Muscle layer of colon (tissue), 2 donors: ENCODE results near the gene SMIM26.
"Not testable (repeated sequence)": the region's sequence is repeated elsewhere in the genome, so short reads cannot be mapped to it uniquely, and the experiment has no call there.

ENCODE experiments used
- H3K27ac ChIP-seq: one replicate; pipeline ENCODE4 v1.7.0; 2013; ENCODE audit warnings: low read depth, mild to moderate bottlenecking, low read length, moderate library complexity
- H3K27me3 ChIP-seq, 2 donors: one replicate each; pipeline ENCODE4 v1.7.0; 2013; ENCODE audit warnings: low read length in 2 of 2, mild to moderate bottlenecking in 2 of 2; ENCODE audit not compliant: insufficient read depth in 2 of 2, control insufficient read depth in 1 of 2
- H3K36me3 ChIP-seq: one replicate; pipeline ENCODE4 v1.7.0; 2013; ENCODE audit warnings: mild to moderate bottlenecking, low read length; ENCODE audit not compliant: insufficient read depth
- H3K4me1 ChIP-seq: one replicate; pipeline ENCODE4 v1.7.0; 2013; ENCODE audit warnings: mild to moderate bottlenecking, low read length; ENCODE audit not compliant: insufficient read depth
- H3K4me3 ChIP-seq, 2 donors: one replicate each; pipeline ENCODE4 v1.7.0; 2013; ENCODE audit warnings: low read length in 2 of 2, low read depth in 1 of 2, mild to moderate bottlenecking in 1 of 2, moderate library complexity in 1 of 2
- H3K9ac ChIP-seq: one replicate; pipeline ENCODE4 v1.7.0; 2013; ENCODE audit warnings: low read length
- H3K9me3 ChIP-seq: one replicate; pipeline ENCODE4 v1.7.0; 2013; ENCODE audit warnings: mild to moderate bottlenecking, low read length
- donor health status: abdominal sarcoma.
- donor health status: Adenocarcinoma of cecum.

SMIM26 gene, protein sequence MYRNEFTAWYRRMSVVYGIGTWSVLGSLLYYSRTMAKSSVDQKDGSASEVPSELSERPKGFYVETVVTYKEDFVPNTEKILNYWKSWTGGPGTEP

DNA sequence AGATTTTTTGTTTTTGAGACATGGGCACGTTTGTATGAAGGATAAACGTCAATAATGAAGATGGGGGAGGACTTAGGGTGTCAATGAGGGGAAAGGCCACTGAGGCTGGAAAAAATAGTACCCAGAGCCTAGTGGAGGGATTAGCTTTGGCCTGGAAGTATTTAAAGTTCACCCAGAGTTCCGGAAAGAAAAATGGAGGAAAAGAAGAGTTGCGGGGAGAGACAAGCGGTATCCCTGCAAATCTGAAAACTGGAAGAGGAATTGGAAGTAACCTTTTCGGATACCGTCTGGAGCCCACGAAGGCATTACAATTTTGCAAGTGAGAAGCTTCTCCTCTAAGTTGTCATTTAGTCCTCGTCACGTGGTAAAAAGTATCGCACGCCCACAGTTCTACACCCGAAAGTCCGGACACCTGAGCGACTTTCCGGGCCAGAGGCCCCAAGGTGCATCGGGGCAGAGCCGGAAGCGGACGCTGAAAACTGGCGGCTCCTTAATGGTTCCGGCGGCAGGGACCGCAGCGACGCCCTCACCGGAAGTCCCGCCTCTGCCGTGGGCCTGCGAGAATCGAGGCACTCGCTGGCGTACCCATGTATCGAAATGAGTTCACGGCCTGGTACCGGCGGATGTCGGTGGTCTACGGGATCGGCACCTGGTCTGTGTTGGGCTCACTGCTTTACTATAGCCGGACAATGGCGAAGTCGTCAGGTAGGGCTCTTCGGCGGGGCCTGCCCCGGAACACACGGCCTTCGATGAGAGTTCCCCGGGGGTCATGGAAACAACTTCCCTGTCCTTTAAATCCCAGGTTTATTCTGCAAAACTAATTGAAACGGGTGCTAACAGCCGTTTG, at the start of gene SMIM26:
TSS of gene SMIM26 (plus strand) at position 541 of the 847 bp plus-strand sequence. CDS start at position 588, 47 bp downstream.
- Histone ChIP-seq H3K4me3 (peak within 1 kb of the TSS; percentile 63 to 85), H3K9ac (peak within 1 kb of the TSS; percentile 83), H3K9me3 (no peaks in the 10 kb centered on the region), H3K36me3 (peaks cover 12% of the 10 kb centered on the region), H3K4me1 (peaks cover 8% of the 10 kb centered on the region), H3K27me3 (no peaks in the 10 kb centered on the region), H3K27ac (peak within 1 kb of the TSS; percentile 83)

GRCh38 chr20:18522066-18522465, 45.2 kb upstream of the SMIM26 start:
- not testable (repeated sequence) for H3K27ac ChIP-seq, H3K4me3 ChIP-seq, H3K9me3 ChIP-seq, H3K27me3 ChIP-seq, H3K9ac ChIP-seq, H3K4me1 ChIP-seq
- peaks cover 26% of the 10 kb centered on the region for H3K36me3 ChIP-seq

GRCh38 chr20:18523066-18523465, 44.2 kb upstream of the SMIM26 start:
- Histone ChIP-seq H3K27me3 (no peaks in the 10 kb centered on the region), H3K9me3 (no peaks in the 10 kb centered on the region), H3K4me3 (no peak overlapping the region), H3K27ac (no peak overlapping the region), H3K9ac (no peak overlapping the region), H3K4me1 (no peaks in the 10 kb centered on the region), H3K36me3 (peaks cover 35% of the 10 kb centered on the region)

- Histone ChIP-seq H3K4me1 (no peaks in the 10 kb centered on the region), H3K27ac (no peak overlapping the region), H3K27me3 (no peaks in the 10 kb centered on the region), H3K4me3 (no peak overlapping the region), H3K9ac (no peak overlapping the region), H3K9me3 (no peaks in the 10 kb centered on the region), H3K36me3 (peaks cover 45% of the 10 kb centered on the region)
Observed at GRCh38 chr20:18524646-18525045, 42.6 kb upstream of the SMIM26 start.

GRCh38 chr20:18526761-18527160, 40.5 kb upstream of the SMIM26 start:
- H3K27ac ChIP-seq, H3K4me3 ChIP-seq, H3K4me1 ChIP-seq, H3K27me3 ChIP-seq, H3K9me3 ChIP-seq, H3K9ac ChIP-seq: not testable (repeated sequence)
- peaks cover 59% of the 10 kb centered on the region for H3K36me3 ChIP-seq

DNA sequence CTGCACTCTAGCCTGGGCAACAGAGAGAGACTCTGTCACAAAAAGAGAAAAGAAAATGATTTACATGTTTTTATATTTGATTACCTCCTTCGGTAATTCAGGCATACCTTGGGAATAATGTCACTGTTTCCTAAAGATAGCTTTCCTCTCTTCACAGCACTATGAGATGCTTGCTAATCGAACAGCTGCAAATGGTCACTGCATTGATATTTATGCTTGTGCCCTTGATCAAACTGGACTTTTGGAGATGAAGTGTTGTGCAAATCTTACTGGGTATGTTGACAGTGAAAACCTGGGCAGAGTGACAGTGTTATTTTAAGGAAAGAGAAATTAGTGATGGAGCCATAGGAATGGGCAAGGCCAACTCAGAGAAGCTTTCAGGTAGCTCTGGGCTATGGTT, 39.9 kb upstream of the SMIM26 start:
- H3K27me3 ChIP-seq, result no peaks in the 10 kb centered on the region
- peaks cover 65% of the 10 kb centered on the region for H3K36me3 ChIP-seq
- H3K4me3 ChIP-seq, result no peak overlapping the region
- H3K4me1 ChIP-seq, result no peaks in the 10 kb centered on the region
- no peak overlapping the region for H3K9ac ChIP-seq
- H3K27ac ChIP-seq, result no peak overlapping the region
- no peaks in the 10 kb centered on the region for H3K9me3 ChIP-seq

- H3K4me1 ChIP-seq, result no peaks in the 10 kb centered on the region
- H3K9me3 ChIP-seq, result no peaks in the 10 kb centered on the region
- no peaks in the 10 kb centered on the region for H3K27me3 ChIP-seq
- H3K27ac ChIP-seq, result no peak overlapping the region
- H3K4me3 ChIP-seq, result no peak overlapping the region
- peaks cover 70% of the 10 kb centered on the region for H3K36me3 ChIP-seq
- no peak overlapping the region for H3K9ac ChIP-seq
Observed at GRCh38 chr20:18527836-18528235, 39.4 kb upstream of the SMIM26 start.

- H3K4me3 ChIP-seq, result no peak overlapping the region
- H3K4me1 ChIP-seq, result no peaks in the 10 kb centered on the region
- peaks cover 76% of the 10 kb centered on the region for H3K36me3 ChIP-seq
- no peak overlapping the region for H3K27ac ChIP-seq
- no peaks in the 10 kb centered on the region for H3K27me3 ChIP-seq
- no peak overlapping the region for H3K9ac ChIP-seq
- H3K9me3 ChIP-seq, result no peaks in the 10 kb centered on the region
Observed at GRCh38 chr20:18529041-18529440, 38.2 kb upstream of the SMIM26 start.

- Histone ChIP-seq H3K9me3 (no peaks in the 10 kb centered on the region), H3K27ac (no peak overlapping the region), H3K27me3 (no peaks in the 10 kb centered on the region), H3K9ac (no peak overlapping the region), H3K4me3 (no peak overlapping the region), H3K4me1 (no peaks in the 10 kb centered on the region), H3K36me3 (peaks cover 55% of the 10 kb centered on the region)
Observed at GRCh38 chr20:18532626-18533025, 34.6 kb upstream of the SMIM26 start.

- H3K9me3 ChIP-seq, result no peaks in the 10 kb centered on the region
- H3K9ac ChIP-seq, result no peak overlapping the region
- peaks cover 46% of the 10 kb centered on the region for H3K36me3 ChIP-seq
- H3K27ac ChIP-seq, result no peak overlapping the region
- no peaks in the 10 kb centered on the region for H3K4me1 ChIP-seq
- H3K27me3 ChIP-seq, result no peaks in the 10 kb centered on the region
- H3K4me3 ChIP-seq, result no peak overlapping the region
Observed at GRCh38 chr20:18533491-18533890, 33.7 kb upstream of the SMIM26 start.

DNA sequence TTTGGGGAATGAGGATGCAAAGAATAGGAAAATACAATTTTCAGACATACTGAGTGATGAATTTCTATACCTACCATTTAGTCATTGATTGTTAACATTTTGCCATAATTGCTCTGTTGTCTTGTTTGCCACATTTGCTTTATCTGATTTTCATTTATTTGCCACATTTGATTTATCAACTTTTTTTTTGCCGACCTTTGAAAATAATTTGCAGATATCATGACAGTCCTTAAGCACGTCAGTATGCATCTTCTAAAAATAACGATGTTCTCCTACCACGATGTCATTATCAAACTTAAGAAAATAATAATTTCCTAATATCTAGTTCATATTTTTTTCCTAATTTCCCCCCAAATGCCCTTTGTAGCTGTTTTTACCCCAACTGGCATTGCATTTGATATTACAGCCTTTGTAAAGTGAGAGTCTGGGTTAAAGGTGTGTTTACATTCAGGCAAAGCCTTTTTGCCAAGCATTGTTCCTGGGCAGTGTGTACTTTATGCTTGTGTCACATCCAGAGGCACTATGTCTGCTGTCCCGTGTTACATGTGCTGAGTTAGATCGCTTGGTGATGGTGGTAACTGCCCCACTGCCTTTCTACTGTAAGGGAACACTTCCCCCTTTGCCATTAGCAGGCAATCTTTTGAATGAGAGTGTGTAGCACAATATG, 33.1 kb upstream of the SMIM26 start:
- Histone ChIP-seq H3K27ac (no peak overlapping the region), H3K9me3 (no peaks in the 10 kb centered on the region), H3K4me1 (no peaks in the 10 kb centered on the region), H3K9ac (no peak overlapping the region), H3K27me3 (no peaks in the 10 kb centered on the region), H3K4me3 (no peak overlapping the region), H3K36me3 (peaks cover 45% of the 10 kb centered on the region)
